ENCODE measurements around the gene ASXL3.

Gene ASXL3

GRCh38 chr18:33557706-33558105, 20.3 kb upstream of the ASXL3 start:
- DNase-seq (ENCODE audit: extremely low read depth, low read depth), result no peak

GRCh38 chr18:33558529-33558928, 19.5 kb upstream of the ASXL3 start:
- TF ChIP-seq, protein P1, sequence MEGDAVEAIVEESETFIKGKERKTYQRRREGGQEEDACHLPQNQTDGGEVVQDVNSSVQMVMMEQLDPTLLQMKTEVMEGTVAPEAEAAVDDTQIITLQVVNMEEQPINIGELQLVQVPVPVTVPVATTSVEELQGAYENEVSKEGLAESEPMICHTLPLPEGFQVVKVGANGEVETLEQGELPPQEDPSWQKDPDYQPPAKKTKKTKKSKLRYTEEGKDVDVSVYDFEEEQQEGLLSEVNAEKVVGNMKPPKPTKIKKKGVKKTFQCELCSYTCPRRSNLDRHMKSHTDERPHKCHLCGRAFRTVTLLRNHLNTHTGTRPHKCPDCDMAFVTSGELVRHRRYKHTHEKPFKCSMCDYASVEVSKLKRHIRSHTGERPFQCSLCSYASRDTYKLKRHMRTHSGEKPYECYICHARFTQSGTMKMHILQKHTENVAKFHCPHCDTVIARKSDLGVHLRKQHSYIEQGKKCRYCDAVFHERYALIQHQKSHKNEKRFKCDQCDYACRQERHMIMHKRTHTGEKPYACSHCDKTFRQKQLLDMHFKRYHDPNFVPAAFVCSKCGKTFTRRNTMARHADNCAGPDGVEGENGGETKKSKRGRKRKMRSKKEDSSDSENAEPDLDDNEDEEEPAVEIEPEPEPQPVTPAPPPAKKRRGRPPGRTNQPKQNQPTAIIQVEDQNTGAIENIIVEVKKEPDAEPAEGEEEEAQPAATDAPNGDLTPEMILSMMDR (IDR thresholded peaks at IDR 0.05; ENCODE audit: low read depth, low read length), result no peak
- DNase-seq (ENCODE audit: extremely low read depth, low read depth), result no peak

More at GRCh38 chr18:33557706-33558105, 20.3 kb upstream of the ASXL3 start:
- TF ChIP-seq, protein P1 (IDR thresholded peaks at IDR 0.05; ENCODE audit: low read depth, low read length), result no peak

DNA sequence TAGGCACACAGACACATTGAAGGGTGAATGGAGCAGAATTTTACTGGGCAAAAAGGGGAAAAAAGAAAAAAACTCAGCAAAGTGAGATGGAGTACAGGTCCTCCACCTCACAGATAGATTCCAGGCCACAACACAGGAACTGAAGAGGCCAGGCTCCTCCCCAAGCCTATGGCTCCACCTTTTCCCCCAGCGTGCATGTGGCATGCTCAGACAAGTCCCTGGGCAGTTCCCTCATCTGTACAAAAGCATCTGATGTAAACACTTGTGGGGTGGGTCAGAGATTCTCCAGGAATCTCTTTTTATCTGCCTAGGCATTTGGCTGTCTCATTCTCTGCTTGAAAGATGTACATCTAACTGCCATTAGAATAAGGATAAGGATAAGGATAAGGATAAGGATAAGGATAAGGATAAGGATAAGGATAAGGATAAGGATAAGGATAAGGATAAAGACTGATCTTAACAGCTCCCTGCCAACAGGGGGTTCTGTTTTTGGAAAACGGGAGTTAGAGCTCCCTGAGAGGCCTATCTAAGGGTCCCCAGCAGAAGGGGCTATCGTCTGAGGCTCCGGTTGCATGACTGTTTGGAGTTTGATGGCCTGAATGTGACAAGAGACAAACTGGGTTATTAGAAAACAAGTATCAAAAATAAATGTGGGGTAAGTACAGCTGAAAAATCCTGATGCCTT, 17.2 kb upstream of the ASXL3 start:
- TF ChIP-seq, protein P1 (IDR thresholded peaks at IDR 0.05; ENCODE audit: low read depth, low read length), result no peak
- no peak for DNase-seq (ENCODE audit: extremely low read depth, low read depth)

GRCh38 chr18:33562741-33563140, 15.3 kb upstream of the ASXL3 start:
- no peak for DNase-seq (ENCODE audit: extremely low read depth, low read depth)
- TF ChIP-seq, protein P1 (IDR thresholded peaks at IDR 0.05; ENCODE audit: low read depth, low read length), result no peak

DNA sequence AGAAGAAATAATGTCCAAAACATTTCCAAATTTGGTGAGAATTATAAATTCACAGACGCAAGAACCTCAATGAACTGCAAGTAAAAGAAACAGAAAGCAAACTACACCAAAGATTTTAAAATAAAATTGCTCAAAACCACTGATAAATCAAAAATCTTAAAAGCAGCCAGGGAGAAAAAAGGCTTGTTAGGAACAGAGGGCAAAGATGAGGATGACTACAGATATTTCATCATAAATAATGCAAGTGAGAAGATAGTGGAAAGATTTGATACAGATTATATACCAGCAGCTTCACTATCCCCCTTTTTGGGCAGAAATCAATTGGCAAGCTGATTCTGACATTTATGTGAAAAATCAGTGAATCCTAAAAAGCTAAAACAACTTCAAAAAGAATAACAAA, 10.3 kb upstream of the ASXL3 start:
- TF ChIP-seq, protein P1 (IDR thresholded peaks at IDR 0.05; ENCODE audit: low read depth, low read length), result no peak
- DNase-seq (ENCODE audit: extremely low read depth, low read depth), result no peak

DNA sequence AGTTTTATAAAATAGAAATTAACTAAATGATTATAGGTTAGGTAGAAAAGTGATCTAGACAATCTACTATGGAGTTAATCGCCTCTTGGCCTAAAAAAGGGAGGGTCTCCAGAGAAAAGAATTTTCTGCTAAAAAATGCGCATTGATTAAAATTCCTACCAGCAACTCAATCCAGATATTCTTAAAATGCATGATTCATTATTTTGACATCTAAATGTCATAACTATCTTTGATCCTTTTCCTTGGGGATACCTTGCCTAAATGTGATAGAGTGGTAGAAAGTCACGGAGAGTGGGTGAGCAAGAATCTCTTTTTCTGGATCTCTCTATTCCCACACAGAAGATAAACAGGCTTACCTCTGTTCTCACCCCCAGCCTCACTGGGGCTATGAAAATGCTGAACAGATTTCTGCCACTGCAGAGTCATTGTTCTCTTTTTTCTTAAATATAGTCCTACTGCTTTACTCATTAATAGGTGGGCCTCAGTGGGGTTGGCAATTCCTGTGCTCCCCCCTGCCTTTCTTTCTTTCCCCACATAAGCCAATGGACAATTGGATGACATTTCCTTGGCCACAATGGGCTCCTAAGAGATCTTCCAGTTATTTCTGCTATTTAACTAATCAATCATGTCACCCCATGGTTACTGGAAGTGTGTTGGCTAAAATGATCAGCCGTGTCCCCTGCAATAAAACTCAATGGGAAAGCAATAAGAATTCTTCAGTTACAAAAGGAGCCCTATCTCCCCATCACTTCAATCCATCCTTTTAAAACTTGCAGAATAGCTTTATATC, 5.8 kb upstream of the ASXL3 start:
- TF ChIP-seq, protein P1 (IDR thresholded peaks at IDR 0.05; ENCODE audit: low read depth, low read length), result no peak
- DNase-seq (ENCODE audit: extremely low read depth, low read depth), result no peak

- TF ChIP-seq, protein P1 (IDR thresholded peaks at IDR 0.05; ENCODE audit: low read depth, low read length), result no peak
- DNase-seq (ENCODE audit: extremely low read depth, low read depth), result no peak
Measured at GRCh38 chr18:33573193-33573592, 4.8 kb upstream of the ASXL3 start.
